ENCODE measurements around the gene SNED1.

SNED1 gene

GRCh38 chr2:241008711-241009121 lies 10.3 kb downstream of the SNED1 start:
- Histone ChIP-seq H3K9ac (ENCODE audit: low read depth, low read length, poor library complexity) (no peak overlapping the region), H3K4me1 (ENCODE audit: control insufficient read depth in 2 of 2, insufficient read depth in 1 of 2, low read depth in 1 of 2, low read length in 2 of 2) (peaks cover 8 to 21% of the 10 kb centered on the region in 2 donors), H3K27ac (replicated peaks; ENCODE audit: low read length) (no peak overlapping the region), H4K91ac (ENCODE audit: low read depth, low read length, poor library complexity) (no peak overlapping the region), H3K14ac (ENCODE audit: low read length) (peak overlapping the region; percentile 59), H2AFZ (ENCODE audit: low read length) (no peak overlapping the region), H2BK5ac (ENCODE audit: low read length) (peak overlapping the region; percentile 48), H3K27me3 (ENCODE audit: control insufficient read depth in 3 of 3, insufficient read depth in 3 of 3, low read depth in 1 of 3, low read length in 3 of 3) (peaks cover 0 to 11% (median 0%) of the 10 kb centered on the region in 3 experiments), H3K4me2 (ENCODE audit: insufficient read depth, low read length, poor library complexity, severe bottlenecking) (no peak overlapping the region), H2AK5ac (ENCODE audit: low read depth, low read length) (peak overlapping the region; percentile 99), H3K18ac (ENCODE audit: low read length) (peak overlapping the region; percentile 95), H3K9me3 (replicated peaks in 1 of 2; ENCODE audit: control insufficient read depth in 2 of 2, insufficient read depth in 1 of 2, low read depth in 1 of 2, low read length in 2 of 2) (peaks cover 5 to 12% of the 10 kb centered on the region in 2 donors), H2BK120ac (ENCODE audit: low read depth, low read length) (peak overlapping the region; percentile 56), H3K4ac (ENCODE audit: low read length) (peak overlapping the region; percentile 53), H2BK12ac (ENCODE audit: low read length) (peak overlapping the region; percentile 95), H4K8ac (ENCODE audit: low read depth, low read length) (no peak overlapping the region), H2BK15ac (ENCODE audit: low read length) (peak overlapping the region; percentile 97), H3K23ac (ENCODE audit: low read depth, low read length, poor library complexity) (peak overlapping the region; percentile 65), H3K79me1 (ENCODE audit: low read depth, low read length) (no peaks in the 10 kb centered on the region), H3K36me3 (replicated peaks in 1 of 2; ENCODE audit: control insufficient read depth in 2 of 2, insufficient read depth in 2 of 2, low read length in 2 of 2) (peaks cover 0 to 3% of the 10 kb centered on the region in 2 donors), H3K4me3 (ENCODE audit: low read length in 2 of 2) (no peak overlapping the region)
- WGBS, 2 donors (ENCODE audit: extremely low coverage in 2 of 2, insufficient read length in 2 of 2, insufficient replicate concordance in 1 of 2), result no CpG with 5 or more reads among the region's 7 CpGs
- DNase-seq (ENCODE audit: low spot score), result no peak

DNA sequence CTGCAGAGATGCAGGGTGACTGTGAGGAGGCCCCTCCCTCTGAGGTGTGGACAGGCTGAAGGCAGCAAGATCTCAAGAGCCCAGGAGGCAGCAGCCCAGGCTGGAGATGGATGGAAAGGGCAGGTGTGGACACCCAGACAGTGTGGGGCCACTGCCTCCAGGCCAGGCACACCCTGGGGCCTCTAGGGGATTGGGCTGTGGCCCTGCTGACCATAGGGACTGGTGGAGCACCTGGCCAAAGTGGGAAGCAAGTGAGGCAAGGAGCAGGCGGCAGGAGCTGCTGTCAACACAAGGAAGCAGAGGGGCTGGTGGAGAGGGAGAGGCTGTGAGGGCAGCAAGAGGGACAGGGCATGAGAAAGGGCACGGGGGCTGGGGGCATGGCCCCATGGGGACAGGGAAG lies 10.8 kb downstream of the SNED1 start:
- no peak overlapping the region for H4K8ac ChIP-seq (ENCODE audit: low read depth, low read length)
- H2BK120ac ChIP-seq (ENCODE audit: low read depth, low read length), result peak overlapping the region; percentile 56
- H3K14ac ChIP-seq (ENCODE audit: low read length), result peak overlapping the region; percentile 99
- H3K23ac ChIP-seq (ENCODE audit: low read depth, low read length, poor library complexity), result peak overlapping the region; percentile 65
- no peak overlapping the region for H3K27ac ChIP-seq (replicated peaks; ENCODE audit: low read length)
- peak overlapping the region; percentile 67 for H3K4ac ChIP-seq (ENCODE audit: low read length)
- H3K27me3 ChIP-seq (ENCODE audit: control insufficient read depth in 3 of 3, insufficient read depth in 3 of 3, low read depth in 1 of 3, low read length in 3 of 3), result peaks cover 0 to 11% (median 0%) of the 10 kb centered on the region in 3 experiments
- no peaks in the 10 kb centered on the region for H3K36me3 ChIP-seq (replicated peaks in 1 of 2; ENCODE audit: control insufficient read depth in 2 of 2, insufficient read depth in 2 of 2, low read length in 2 of 2)
- H3K9ac ChIP-seq (ENCODE audit: low read depth, low read length, poor library complexity), result no peak overlapping the region
- peaks cover under 1% of the 10 kb centered on the region for H3K79me1 ChIP-seq (ENCODE audit: low read depth, low read length)
- peak overlapping the region; percentile 65 for H4K91ac ChIP-seq (ENCODE audit: low read depth, low read length, poor library complexity)
- peak overlapping the region; percentile 97 for H2BK15ac ChIP-seq (ENCODE audit: low read length)
- H3K9me3 ChIP-seq (replicated peaks in 1 of 2; ENCODE audit: control insufficient read depth in 2 of 2, insufficient read depth in 1 of 2, low read depth in 1 of 2, low read length in 2 of 2), result peaks cover 2 to 7% of the 10 kb centered on the region in 2 donors
- no peak overlapping the region for H2AFZ ChIP-seq (ENCODE audit: low read length)
- peak overlapping the region; percentile 95 for H3K18ac ChIP-seq (ENCODE audit: low read length)
- WGBS, 2 donors (ENCODE audit: extremely low coverage in 2 of 2, insufficient read length in 2 of 2, insufficient replicate concordance in 1 of 2), result no CpG with 5 or more reads among the region's 2 CpGs
- H2BK12ac ChIP-seq (ENCODE audit: low read length), result peak overlapping the region; percentile 95
- H2AK5ac ChIP-seq (ENCODE audit: low read depth, low read length), result peak overlapping the region; percentile 99
- H2BK5ac ChIP-seq (ENCODE audit: low read length), result peak overlapping the region; percentile 48
- H3K4me3 ChIP-seq (ENCODE audit: low read length in 2 of 2), result no peak overlapping the region
- no peak for DNase-seq (ENCODE audit: low spot score)
- H3K4me2 ChIP-seq (ENCODE audit: insufficient read depth, low read length, poor library complexity, severe bottlenecking), result no peak overlapping the region
- peaks cover 8 to 21% of the 10 kb centered on the region in 2 donors for H3K4me1 ChIP-seq (ENCODE audit: control insufficient read depth in 2 of 2, insufficient read depth in 1 of 2, low read depth in 1 of 2, low read length in 2 of 2)

GRCh38 chr2:241009601-241010530 lies 11.4 kb downstream of the SNED1 start:
- Histone ChIP-seq H4K91ac (ENCODE audit: low read depth, low read length, poor library complexity) (peak overlapping the region; percentile 65), H3K4me1 (ENCODE audit: control insufficient read depth in 2 of 2, insufficient read depth in 1 of 2, low read depth in 1 of 2, low read length in 2 of 2) (peaks cover 8 to 21% of the 10 kb centered on the region in 2 donors), H3K27ac (replicated peaks; ENCODE audit: low read length) (peak overlapping the region; percentile 4), H4K8ac (ENCODE audit: low read depth, low read length) (no peak overlapping the region), H2BK120ac (ENCODE audit: low read depth, low read length) (peak overlapping the region; percentile 83), H2AK5ac (ENCODE audit: low read depth, low read length) (peak overlapping the region; percentile 99), H3K18ac (ENCODE audit: low read length) (peak overlapping the region; percentile 95), H3K4me3 (ENCODE audit: low read length in 2 of 2) (no peak overlapping the region), H2BK5ac (ENCODE audit: low read length) (peak overlapping the region; percentile 48), H3K14ac (ENCODE audit: low read length) (peak overlapping the region; percentile 99), H3K79me1 (ENCODE audit: low read depth, low read length) (peaks cover 2% of the 10 kb centered on the region), H2AFZ (ENCODE audit: low read length) (peak overlapping the region; percentile 93), H3K23ac (ENCODE audit: low read depth, low read length, poor library complexity) (no peak overlapping the region), H3K4me2 (ENCODE audit: insufficient read depth, low read length, poor library complexity, severe bottlenecking) (no peak overlapping the region), H2BK15ac (ENCODE audit: low read length) (no peak overlapping the region), H3K36me3 (replicated peaks in 1 of 2; ENCODE audit: control insufficient read depth in 2 of 2, insufficient read depth in 2 of 2, low read length in 2 of 2) (no peaks in the 10 kb centered on the region), H3K4ac (ENCODE audit: low read length) (peak overlapping the region; percentile 1), H3K9ac (ENCODE audit: low read depth, low read length, poor library complexity) (no peak overlapping the region), H3K27me3 (ENCODE audit: control insufficient read depth in 3 of 3, insufficient read depth in 3 of 3, low read depth in 1 of 3, low read length in 3 of 3) (peaks cover 0 to 11% (median 0%) of the 10 kb centered on the region in 3 experiments), H3K9me3 (replicated peaks in 1 of 2; ENCODE audit: control insufficient read depth in 2 of 2, insufficient read depth in 1 of 2, low read depth in 1 of 2, low read length in 2 of 2) (peaks cover 2 to 4% of the 10 kb centered on the region in 2 donors), H2BK12ac (ENCODE audit: low read length) (peak overlapping the region; percentile 95)
- no CpG with 5 or more reads among the region's 28 CpGs for WGBS, 2 donors (ENCODE audit: extremely low coverage in 2 of 2, insufficient read length in 2 of 2, insufficient replicate concordance in 1 of 2)
- DNase-seq (ENCODE audit: low spot score), result no peak
